Endothelial cell (in vitro differentiated cells): ENCODE results near the gene N4BP2L2. TPM values are rescaled to one million over a fixed set of nuclear protein-coding genes. Genes with fewer than 3 reads are reported as not detected.

ENCODE experiments used
- DNase-seq: peaks from one replicate; pipeline ENCODE4 v3.0.0; 2021; ENCODE audit warnings: low spot score
- H3K27ac Mint-ChIP-seq: one replicate; pipeline ENCODE4 v1.8.0; 2021; ENCODE audit warnings: mixed read lengths, inconsistent platforms; ENCODE audit not compliant: unreplicated experiment
- H3K27me3 Mint-ChIP-seq: one replicate; pipeline ENCODE4 v1.8.0; 2021; ENCODE audit warnings: mild to moderate bottlenecking, moderate library complexity, mixed read lengths, inconsistent platforms; ENCODE audit not compliant: unreplicated experiment
- H3K36me3 Mint-ChIP-seq: one replicate; pipeline ENCODE4 v1.8.0; 2021; ENCODE audit warnings: mild to moderate bottlenecking, low read depth, mixed read lengths, inconsistent platforms; ENCODE audit not compliant: unreplicated experiment
- H3K4me1 Mint-ChIP-seq: one replicate; pipeline ENCODE4 v1.8.0; 2021; ENCODE audit warnings: mild to moderate bottlenecking, mixed read lengths, inconsistent platforms; ENCODE audit not compliant: unreplicated experiment
- H3K4me3 Mint-ChIP-seq: one replicate; pipeline ENCODE4 v1.8.0; 2021; ENCODE audit warnings: mild to moderate bottlenecking, mixed read lengths, inconsistent platforms; ENCODE audit not compliant: unreplicated experiment
- H3K9me3 Mint-ChIP-seq: one replicate; pipeline ENCODE4 v1.8.0; 2021; ENCODE audit warnings: mixed read lengths, inconsistent platforms; ENCODE audit not compliant: unreplicated experiment
- CTCF ChIP-seq: fragments of 200-600 bp; sonication (generic); IDR thresholded peaks from one replicate; pipeline ENCODE4 v1.5.0; 2021; ENCODE audit warnings: antibody characterized with exemption; ENCODE audit not compliant: unreplicated experiment
- total RNA-seq: library from RNA; stranded (reverse); fragmentation: NEBNext Ultra II Directional; extraction: Animal tissue kit (Norgen Biotek cat#: 25700); gene quantifications from one replicate; pipeline ENCODE4 v1.2.1, GENCODE V29; 2021; ENCODE audit not compliant: unreplicated experiment

The N4BP2L2 gene
- total RNA-seq, 1 donor from 2014 or later = 81.1 TPM

DNA sequence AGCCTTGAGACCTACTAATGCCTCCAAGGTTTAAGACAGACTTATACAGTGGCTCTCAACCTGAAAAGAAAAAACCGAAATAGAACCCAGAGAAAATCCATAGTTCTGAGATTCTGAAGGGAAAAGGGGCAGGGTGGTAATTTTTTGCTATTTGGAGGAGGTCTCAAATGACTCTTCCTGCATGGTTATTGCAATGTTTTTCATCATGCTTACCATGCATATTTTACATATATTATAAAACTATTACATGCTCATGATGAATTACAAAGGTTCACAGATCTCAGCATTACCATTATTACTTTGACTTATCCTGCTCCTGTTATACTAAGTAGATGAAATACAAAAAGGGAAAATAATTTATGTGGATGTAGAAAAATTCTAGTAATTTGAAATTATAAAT is 47.6 kb downstream of the N4BP2L2 start:
- H3K36me3 Mint-ChIP-seq = no peaks in the 10 kb centered on the region
- H3K4me1 Mint-ChIP-seq = no peaks in the 10 kb centered on the region
- H3K4me3 Mint-ChIP-seq = no peak overlapping the region
- peaks cover 2% of the 10 kb centered on the region for H3K27me3 Mint-ChIP-seq
- DNase-seq = no peak
- no peak for TF ChIP-seq CTCF
- no peaks in the 10 kb centered on the region for H3K9me3 Mint-ChIP-seq
- no peak overlapping the region for H3K27ac Mint-ChIP-seq

GRCh38 chr13:32476892-32477291 is 61.7 kb downstream of the N4BP2L2 start:
- Mint-ChIP-seq H3K36me3 (no peaks in the 10 kb centered on the region), H3K4me3 (no peak overlapping the region), H3K9me3 (no peaks in the 10 kb centered on the region), H3K4me1 (no peaks in the 10 kb centered on the region), H3K27ac (no peak overlapping the region), H3K27me3 (peaks cover under 1% of the 10 kb centered on the region)
- DNase-seq = no peak
- TF ChIP-seq CTCF = no peak

- TF ChIP-seq CTCF = no peak
Observed at GRCh38 chr13:32476021-32476731, 62.4 kb downstream of the N4BP2L2 start.

DNA sequence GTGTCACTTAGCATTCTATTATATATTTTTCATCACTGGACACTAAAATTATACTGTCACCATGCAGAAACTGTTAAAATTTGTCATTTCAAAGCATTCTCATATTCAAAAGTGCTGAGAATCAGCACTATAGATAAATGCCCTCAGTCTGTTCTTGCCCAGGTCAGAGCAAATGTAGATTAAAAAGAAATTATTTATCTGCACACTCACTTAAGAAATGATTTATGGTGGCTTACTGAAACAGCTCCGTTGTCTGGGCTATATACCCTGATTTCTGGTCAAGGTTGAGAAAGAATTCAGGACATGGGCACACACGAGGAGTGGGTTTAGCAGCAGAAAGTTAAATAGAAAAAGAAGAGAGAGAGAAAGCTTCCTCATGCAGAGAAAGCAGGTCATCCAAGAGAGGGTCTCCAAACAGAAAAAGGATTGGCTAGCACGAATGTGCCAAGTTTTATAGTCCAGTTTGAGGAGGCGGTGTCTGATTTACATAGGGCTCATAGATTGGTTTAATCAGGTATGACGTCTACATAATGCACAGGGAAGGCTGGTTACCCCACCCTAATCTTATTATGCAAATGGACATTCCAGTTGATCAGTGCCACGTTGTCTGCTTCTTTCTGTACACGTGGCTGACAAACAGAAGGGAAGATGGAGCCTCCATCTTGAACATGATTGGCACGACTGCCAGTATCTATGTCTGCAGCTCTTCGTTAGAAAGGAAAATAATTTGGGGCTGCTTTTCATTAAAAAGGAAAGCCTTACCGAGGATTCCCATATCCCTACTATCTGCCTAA is 63.4 kb downstream of the N4BP2L2 start:
- Mint-ChIP-seq H3K36me3 (no peaks in the 10 kb centered on the region), H3K4me3 (no peak overlapping the region), H3K27me3 (peaks cover 2% of the 10 kb centered on the region), H3K9me3 (no peaks in the 10 kb centered on the region), H3K27ac (no peak overlapping the region), H3K4me1 (no peaks in the 10 kb centered on the region)
- TF ChIP-seq CTCF = no peak
- DNase-seq = no peak

More at GRCh38 chr13:32476021-32476731, 62.4 kb downstream of the N4BP2L2 start:
- Mint-ChIP-seq H3K27me3 (peaks cover 2% of the 10 kb centered on the region), H3K4me1 (no peaks in the 10 kb centered on the region), H3K9me3 (no peaks in the 10 kb centered on the region), H3K4me3 (no peak overlapping the region), H3K36me3 (no peaks in the 10 kb centered on the region), H3K27ac (no peak overlapping the region)
- DNase-seq = no peak

- Mint-ChIP-seq H3K4me3 (no peak overlapping the region), H3K27ac (no peak overlapping the region), H3K27me3 (peaks cover 2% of the 10 kb centered on the region), H3K4me1 (no peaks in the 10 kb centered on the region), H3K36me3 (peaks cover 2% of the 10 kb centered on the region), H3K9me3 (no peaks in the 10 kb centered on the region)
- no peak for TF ChIP-seq CTCF
- DNase-seq = no peak
Observed at GRCh38 chr13:32473650-32474049, 64.9 kb downstream of the N4BP2L2 start.
